Erythroblast (primary cell): Measurements from ENCODE around the gene C5.
"Not testable (repeated sequence)": the region's sequence is repeated elsewhere in the genome, so short reads cannot be mapped to it uniquely, and the experiment has no call there.

Experiments
- DNase-seq, 2 experiments: peaks; one replicate each; lab custom pipeline; 2025; lab: John Stamatoyannopoulos, UW
- GATA1 ChIP-seq: IDR thresholded peaks from 2 replicates; pipeline ENCODE4 v1.6.1; 2011; ENCODE audit warnings: low read depth, mild to moderate bottlenecking, control low read depth, low read length, moderate library complexity
- POLR2A ChIP-seq: IDR thresholded peaks from 2 replicates; pipeline ENCODE4 v1.6.1; 2011; ENCODE audit warnings: mild to moderate bottlenecking, low read length

C5 gene

DNA sequence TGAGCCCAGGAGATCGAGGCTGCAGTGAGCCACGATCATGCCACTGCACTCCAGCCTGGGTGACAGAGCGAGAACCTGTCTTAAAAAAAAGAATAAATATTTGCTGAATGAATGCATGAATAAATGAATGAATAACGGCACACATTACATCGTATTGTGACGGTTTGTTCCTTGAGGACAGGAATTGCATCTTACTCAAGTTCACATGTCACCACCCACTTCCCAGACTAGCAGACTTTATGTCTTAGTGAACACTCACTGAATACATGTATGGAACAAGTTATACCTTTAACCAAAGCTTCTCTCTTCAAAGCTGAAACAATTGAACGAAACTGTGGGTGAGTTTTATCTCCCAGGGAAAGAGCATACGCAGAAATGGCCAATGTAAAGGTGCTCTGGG lies 70.3 kb downstream of the C5 start:
- DNase-seq = no peak

DNA sequence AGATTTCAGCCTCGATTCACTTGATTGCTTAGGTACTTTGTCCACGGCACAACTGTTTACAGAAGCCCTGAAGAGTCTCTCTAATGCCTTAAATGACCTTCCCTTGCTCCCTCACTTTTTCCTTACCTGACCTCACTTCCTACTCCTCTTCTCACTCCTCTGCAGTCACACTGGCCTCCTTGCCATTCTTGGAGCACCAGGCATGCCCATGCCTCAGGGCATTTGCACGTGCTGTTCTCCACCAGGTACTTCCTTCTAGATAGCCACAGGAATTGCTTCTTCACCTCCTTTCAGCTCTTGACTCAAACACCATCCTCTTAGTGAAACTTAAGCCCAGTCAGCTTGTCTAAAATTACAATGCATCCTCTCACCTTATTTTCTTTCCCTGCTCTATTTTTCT lies 71.1 kb downstream of the C5 start:
- TF ChIP-seq POLR2A (no peak), GATA1 (no peak)
- DNase-seq = no peak

More for the DNA sequence above, 70.3 kb downstream of the C5 start:
- TF ChIP-seq POLR2A (no peak), GATA1 (no peak)

DNA sequence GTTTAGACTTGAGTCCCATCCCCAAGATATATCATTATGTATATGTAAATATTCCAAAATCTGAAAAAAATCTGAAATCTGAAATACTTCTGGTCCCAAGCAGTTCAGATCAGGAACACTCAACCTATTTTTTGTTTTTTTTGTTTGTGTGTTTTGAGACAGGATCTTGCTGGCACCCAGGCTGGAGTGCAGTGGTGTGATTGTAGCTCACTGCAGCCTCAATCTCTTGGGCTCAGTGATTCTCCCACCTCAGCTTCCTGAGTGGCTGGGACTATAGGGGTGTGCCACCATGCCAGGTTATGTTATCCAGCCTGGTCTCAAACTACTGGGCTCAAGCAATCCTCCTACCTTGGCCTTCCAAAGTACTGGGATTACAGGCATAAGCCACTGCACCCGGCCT lies 72.8 kb downstream of the C5 start:
- DNase-seq = no peak
- TF ChIP-seq GATA1 = no peak
- TF ChIP-seq POLR2A = no peak

DNA sequence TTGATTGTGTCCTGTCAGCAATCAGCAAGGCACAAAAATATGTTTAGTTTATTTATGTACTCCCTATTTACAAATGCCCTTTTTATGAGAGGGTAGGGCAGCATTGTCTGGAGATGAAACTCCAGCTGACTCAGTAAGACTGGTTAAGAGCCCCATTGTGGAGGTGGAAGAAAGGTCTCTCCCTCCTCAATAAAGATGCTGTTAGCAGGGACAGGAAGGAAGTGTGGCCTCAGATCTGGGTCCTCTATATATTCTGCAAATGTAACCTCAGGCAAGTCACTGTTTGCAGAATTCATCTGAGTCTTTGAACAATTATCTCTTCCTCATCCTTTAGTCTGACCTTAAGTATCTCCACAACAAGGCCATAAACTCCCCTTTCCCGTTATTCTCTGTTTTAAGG lies 75.2 kb downstream of the C5 start:
- TF ChIP-seq POLR2A = no peak
- no peak for TF ChIP-seq GATA1
- DNase-seq = no peak

DNA sequence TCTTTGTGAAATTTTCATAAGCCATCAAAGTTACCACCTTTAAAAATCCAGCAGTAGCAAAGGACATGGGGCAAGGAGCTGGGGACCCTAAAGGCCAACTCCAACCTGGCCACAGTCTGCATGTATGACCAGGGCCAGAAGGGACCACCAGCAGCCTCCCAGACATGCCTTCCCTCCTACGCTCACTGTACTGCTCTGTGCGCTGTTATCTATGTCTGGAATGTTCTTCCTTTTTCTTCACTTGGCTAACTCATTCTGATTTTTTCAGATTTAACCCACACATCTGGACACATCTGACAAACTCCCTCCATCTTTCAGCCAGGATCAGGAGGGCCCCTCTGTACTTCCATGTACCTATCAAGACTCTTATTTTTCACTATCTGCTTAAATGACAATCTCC lies 75.9 kb downstream of the C5 start:
- DNase-seq = no peak
- TF ChIP-seq POLR2A (no peak), GATA1 (no peak)

DNA sequence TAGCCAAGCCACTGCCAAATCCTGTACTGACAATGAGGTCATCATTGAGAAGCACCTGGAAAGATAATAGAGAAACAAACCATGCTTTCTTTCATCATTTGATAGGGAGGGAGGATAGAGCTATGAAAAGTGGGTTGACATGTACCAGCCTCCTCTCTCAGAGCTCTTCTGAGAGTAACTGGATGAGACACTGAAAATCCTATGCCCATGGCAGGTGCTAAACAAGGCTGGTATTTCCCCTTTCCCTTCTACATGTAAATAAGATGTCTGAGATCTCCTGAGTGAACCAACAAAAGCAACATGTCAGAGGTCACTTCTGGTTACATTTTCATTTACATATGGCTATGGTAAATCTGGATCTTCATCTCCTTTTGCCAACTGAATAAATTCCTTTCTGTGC lies 78.1 kb downstream of the C5 start:
- TF ChIP-seq GATA1 (no peak), POLR2A (no peak)
- no peak for DNase-seq

DNA sequence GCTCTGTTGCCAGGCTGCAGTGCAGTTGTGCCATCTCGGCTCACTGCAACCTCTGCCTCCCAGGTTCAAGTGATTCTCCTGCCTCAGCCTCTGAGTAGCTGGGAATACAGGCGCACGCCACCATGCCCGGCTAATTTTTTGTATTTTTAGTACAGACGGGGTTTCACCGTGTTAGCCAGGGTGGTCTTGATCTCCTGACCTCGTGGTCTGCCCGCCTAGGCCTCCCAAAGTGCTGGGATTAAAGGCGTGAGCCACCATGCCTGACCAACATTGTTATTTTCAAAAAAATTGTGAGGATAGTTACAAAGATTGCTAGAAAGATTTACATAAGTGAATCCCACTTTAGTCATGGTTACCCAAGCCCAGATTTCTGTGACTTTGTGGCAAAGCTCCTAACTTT lies 78.6 kb downstream of the C5 start:
- not testable (repeated sequence) for DNase-seq

DNA sequence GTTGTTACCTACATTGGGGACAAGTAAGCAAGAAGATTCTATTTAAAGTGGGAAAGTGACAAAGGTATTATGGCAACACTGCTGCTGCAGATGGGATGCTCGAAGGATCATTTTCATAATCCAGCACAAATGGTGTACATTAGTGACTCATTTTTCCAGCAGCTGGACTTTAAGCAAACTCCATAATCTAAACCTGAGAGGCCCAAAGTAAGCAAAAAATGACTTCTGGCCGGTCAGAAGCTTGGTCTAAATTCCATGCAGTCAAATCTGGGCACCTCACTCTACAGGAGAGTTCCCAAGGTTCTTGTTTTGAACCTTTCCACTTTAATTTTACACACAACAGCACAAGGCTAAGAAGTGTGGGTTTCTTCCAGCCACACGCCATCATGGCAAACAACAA lies 79.8 kb downstream of the C5 start:
- no peak for DNase-seq
- no peak for TF ChIP-seq GATA1

DNA sequence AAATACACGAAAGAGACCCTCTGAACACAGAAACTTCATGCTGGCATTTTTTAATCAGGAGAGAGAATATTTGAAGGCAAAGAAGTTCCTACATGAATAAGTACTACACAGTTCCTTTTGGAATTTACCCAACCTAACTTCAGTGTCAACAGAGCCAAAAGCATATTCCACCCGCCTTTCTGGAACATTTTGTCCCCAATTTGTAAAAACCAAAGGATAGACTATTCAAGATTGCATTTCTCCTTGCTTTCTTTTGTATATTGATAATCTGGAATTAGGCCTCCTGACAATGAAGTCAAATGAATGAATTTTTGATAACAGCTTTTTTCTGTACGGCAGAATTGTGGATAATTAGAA lies 84.1 kb downstream of the C5 start:
- TF ChIP-seq GATA1 = no peak
- TF ChIP-seq POLR2A = no peak
- DNase-seq = no peak

DNA sequence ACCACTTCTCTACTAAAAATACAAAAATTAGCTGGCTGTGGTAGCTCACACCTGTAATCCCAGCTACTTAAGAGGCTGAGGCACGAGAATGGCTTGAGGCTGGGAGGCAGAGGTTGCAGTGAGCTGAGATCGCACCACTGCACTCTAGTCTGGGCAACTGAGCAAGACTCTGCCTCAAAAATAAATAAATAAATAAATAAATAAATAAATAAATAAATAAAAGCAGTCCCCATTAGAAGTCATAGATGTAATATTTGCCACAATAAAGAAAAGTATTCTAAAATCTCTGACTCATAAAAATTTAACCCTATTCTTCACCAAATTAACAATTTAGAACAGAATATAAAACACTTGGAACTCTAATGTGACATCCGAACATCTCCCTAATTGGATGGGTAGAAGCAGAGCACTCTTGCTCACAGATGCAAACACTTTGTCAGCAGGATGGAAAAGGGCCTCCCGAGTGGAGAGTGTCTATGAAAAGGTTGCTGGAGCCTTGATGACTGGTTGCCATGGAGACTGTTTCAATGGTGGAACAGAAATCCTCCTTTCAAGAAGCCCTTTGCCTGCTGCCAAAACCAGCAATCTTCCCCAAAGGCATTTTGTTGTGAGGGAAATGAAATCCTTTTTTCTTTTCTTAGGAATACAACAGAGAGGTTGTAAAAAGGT lies 84.6 kb downstream of the C5 start:
- DNase-seq = no peak
- TF ChIP-seq GATA1 (no peak), POLR2A (no peak)

DNA sequence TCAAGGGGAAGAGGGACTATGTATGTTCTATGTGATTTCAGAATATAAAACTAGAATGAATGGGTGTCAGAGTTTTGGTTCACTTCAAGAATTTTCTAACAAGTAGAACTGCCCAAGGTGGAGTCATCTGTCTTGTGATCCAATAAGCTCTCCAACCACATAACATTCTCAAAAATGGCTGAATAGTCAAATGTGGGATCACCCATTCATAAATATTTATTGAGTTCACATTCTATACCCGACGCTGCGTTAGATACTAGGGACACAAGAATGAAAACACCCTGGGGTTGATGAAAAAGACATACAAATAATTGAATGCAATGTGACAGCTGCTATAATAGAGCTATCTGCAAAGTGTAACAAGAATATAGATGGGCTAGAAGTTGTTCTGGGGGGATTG lies 88.1 kb downstream of the C5 start:
- TF ChIP-seq POLR2A = no peak
- TF ChIP-seq GATA1 = no peak
- no peak for DNase-seq

DNA sequence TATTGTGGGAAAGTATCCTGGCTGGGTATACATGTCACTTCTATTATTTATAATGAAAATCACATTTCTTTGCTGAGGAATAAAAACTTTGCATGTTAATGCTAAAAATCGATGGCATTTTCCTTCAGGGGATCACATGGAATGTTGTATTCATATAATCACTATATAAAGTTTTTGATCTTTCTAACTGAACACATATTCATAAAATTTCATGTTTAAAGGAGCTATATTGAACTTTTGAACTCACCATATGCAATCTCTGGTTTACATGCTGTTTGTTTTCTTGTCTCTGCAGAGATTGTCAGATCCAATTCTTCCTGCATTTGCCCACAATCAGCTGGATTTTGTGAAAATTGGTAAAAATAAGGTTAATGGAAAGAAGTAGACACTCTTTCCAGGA lies 90.1 kb downstream of the C5 start:
- DNase-seq = no peak
- TF ChIP-seq GATA1 (no peak), POLR2A (no peak)

DNA sequence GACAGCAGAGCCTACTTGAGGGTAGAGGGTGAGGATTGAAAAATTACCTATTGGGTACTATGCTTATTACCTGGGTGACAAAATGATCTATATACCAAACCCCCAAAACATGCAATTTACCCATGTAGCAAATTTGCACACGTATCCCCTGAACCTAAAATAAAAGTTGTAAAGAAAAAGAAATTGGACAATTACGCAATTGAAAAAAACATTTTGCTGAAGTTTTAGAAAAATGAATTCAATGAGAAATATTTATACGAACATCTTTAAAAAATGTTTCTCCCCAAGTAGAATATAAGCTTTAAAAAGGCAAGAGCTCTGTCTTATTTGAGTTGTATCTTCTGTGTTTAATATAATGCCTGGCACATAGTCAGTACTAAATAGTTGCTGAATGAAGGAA lies 93.2 kb downstream of the C5 start:
- TF ChIP-seq POLR2A = no peak
- TF ChIP-seq GATA1 = no peak
- DNase-seq = no peak

DNA sequence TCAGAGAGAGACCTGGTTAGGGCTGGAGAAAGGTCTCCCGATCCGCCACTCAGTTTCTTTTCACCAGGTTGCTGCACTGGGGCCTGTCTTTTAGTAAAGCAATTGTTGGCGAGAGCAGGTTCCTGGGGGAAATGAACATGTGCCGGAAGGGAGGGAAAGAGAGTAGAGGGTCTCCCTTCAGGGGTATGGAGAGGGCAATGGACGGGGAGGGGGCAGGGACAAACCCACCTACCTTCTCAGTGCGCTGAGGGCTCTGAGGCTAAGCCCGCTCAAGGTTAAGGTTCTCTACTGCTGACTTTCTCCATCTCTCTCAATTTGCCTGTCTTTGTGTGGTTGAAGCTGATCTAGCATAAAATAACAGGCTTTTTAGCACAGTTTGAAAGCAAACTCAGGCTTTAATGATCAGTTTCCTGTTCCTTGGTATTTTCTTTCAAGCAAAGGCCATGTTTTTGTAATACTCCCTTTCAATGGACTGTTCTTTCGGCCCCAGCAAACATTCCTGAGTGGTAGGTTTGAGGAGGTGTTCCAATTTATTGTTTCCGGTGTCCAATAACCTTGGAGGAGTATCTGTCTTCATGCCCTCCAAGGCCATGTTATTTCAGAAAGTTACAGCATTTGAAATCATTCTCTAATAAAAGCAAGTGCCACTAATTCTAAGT lies 98.0 kb downstream of the C5 start:
- TF ChIP-seq GATA1 (no peak), POLR2A (no peak)
- DNase-seq = no peak

DNA sequence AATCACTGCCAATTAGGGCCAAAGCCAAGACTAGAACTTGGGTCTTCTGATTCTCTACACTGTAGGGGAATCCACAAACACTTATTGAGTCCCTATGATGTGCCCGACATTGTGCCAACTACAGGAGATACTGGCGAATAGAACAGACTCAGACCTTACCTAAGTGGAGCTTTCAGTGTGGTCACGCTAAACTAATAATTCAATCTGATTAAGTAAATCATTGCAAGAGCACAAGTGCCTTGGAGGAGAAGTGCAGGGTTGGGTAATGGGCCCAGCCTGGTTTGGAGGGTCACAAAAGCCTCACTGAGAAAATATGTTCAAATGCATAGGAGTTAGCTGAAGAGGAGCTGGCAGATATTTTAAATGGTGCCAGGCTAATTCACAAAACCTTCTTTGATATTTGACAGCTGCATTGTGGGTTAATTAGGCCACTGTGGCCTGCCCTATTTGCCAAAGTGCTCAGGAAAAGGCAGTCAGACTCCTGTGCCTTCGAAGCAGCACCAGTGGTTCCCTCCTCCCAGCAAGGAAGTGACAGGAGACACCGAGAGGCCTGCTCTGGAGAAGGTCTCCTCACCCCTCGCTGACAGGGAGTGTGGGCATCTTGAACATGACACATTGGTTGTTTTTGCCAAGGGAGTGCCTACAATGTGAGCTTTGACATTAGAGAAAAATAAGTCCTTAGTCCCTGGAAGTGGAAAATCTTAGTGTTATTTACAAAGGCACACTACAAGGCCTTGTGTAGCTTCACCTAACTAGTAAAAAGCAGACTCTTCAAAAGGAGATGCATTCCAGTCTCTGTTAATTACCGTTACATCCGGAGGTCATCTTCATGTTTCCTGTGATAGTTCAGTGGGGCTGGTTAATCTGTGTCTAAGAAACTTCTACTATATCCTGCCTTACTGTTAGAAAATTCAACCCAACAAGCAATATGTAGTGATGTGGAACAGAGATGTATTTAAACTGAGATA lies 99.4 kb downstream of the C5 start:
- no peak for DNase-seq
- no peak for TF ChIP-seq GATA1
- TF ChIP-seq POLR2A = no peak
